Mucosa of rectum (tissue), 2 donors: ENCODE measurements around the gene USB1.

ENCODE experiments used
- H3K27ac ChIP-seq, 2 donors: one replicate each; pipeline ENCODE4 v1.7.0; 2013; ENCODE audit warnings: inconsistent platforms in 2 of 2, low read depth in 2 of 2, low read length in 2 of 2
- H3K27me3 ChIP-seq, 2 donors: one replicate each; pipeline ENCODE4 v1.7.0; 2013; ENCODE audit warnings: low read length in 2 of 2; ENCODE audit not compliant: control insufficient read depth in 2 of 2, insufficient read depth in 2 of 2
- H3K36me3 ChIP-seq, 2 donors: one replicate each; pipeline ENCODE4 v1.7.0; 2013; ENCODE audit warnings: low read length in 2 of 2; ENCODE audit not compliant: control insufficient read depth in 2 of 2, insufficient read depth in 2 of 2
- H3K4me1 ChIP-seq, 2 donors: one replicate each; pipeline ENCODE4 v1.7.0; 2013; ENCODE audit warnings: low read length in 2 of 2, mild to moderate bottlenecking in 1 of 2; ENCODE audit not compliant: control insufficient read depth in 2 of 2, insufficient read depth in 2 of 2
- H3K4me3 ChIP-seq, 2 donors: one replicate each; pipeline ENCODE4 v1.7.0; 2013; ENCODE audit warnings: low read length in 2 of 2
- H3K9ac ChIP-seq, 2 donors: one replicate each; pipeline ENCODE4 v1.7.0; 2013; ENCODE audit warnings: low read length in 2 of 2, low read depth in 1 of 2, mild to moderate bottlenecking in 1 of 2
- H3K9me3 ChIP-seq, 2 donors: one replicate each; pipeline ENCODE4 v1.7.0; 2013; ENCODE audit warnings: low read length in 2 of 2; ENCODE audit not compliant: control insufficient read depth in 2 of 2
- donor health status: healthy.
- donor health status: Normal muscosa, but diverticular disease.

USB1 gene

DNA sequence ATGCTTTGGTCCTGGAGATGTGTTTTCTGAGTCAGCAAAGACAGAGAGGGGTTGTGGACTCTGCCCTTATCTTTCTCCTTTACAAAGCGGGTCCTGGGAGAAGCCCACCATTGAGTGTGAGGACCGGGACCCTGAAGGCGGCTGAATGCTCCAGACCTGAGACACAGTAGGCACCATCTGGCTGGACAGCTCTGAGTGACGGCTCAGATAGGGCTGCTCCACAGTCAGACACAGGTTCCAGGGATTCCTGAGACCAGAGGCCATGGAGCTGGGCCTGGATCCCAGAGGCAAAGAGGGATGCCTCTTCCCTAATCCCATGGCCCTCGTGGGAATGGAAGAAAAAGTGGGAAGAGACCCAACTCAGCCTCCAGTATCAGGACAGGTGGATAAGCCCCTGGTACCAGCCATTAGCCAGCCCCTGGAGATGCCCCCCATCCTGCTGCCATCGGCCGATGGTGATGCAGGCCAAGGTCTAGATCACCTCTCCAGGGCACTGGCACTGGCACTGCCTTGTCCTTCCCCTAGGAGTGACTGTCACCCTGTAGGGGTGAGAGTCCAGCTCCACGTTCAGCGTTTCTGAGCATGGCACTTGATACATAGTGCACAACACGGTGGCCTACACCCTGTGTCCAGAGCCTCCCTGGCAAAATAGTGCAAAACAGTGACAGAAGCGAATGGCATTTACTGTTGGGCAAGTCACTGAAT is 29.1 kb downstream of the USB1 start:
- peaks cover 17 to 31% of the 10 kb centered on the region in 2 donors for H3K4me1 ChIP-seq
- H3K9me3 ChIP-seq: no peaks in the 10 kb centered on the region
- no peak overlapping the region for H3K4me3 ChIP-seq
- H3K27me3 ChIP-seq: no peaks in the 10 kb centered on the region
- H3K27ac ChIP-seq: no peak overlapping the region
- no peak overlapping the region for H3K9ac ChIP-seq
- peaks cover 3 to 6% of the 10 kb centered on the region in 2 donors for H3K36me3 ChIP-seq

DNA sequence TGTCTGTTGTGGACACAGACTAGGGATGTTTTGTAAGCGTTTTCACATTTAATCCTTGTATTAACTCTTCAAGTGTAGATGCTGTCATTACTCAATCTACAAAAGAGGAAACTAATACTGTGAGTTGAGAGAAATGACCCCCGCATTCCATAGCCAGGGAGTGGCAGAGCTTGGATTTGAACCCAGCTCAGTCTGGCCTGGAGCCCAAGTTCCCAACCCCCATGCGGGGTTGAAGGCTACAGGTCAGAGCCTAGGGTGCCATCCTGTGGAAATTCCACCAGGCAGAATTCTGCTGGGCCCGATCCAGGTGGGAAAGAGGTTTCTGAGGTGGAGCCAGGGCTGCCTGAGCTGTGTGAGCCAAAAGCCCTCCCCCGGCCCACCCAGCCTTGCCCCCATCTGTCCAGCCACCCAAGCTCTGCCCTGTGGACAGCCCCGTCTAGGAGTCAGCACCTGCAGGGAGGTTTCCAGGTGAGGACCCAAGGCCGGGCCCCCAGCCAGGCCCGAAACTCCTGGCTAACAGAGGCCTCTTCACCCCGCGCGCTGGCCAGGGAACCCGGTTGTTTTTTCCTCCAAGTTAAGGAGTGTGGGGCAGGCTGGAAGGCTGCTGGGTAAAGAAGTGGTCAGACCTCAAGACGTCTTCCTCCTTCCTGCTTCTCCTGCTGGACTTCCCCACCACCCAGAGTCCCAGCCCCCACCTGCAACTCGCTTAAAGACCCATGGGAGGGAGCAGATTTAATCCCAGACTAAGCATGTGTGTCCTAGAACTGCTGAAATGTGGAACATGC is 30.0 kb downstream of the USB1 start:
- Histone ChIP-seq H3K27ac (no peak overlapping the region), H3K4me3 (no peak overlapping the region), H3K9ac (no peak overlapping the region), H3K27me3 (no peaks in the 10 kb centered on the region), H3K4me1 (peaks cover 15 to 30% of the 10 kb centered on the region in 2 donors), H3K36me3 (peaks cover 3 to 6% of the 10 kb centered on the region in 2 donors), H3K9me3 (no peaks in the 10 kb centered on the region)

DNA sequence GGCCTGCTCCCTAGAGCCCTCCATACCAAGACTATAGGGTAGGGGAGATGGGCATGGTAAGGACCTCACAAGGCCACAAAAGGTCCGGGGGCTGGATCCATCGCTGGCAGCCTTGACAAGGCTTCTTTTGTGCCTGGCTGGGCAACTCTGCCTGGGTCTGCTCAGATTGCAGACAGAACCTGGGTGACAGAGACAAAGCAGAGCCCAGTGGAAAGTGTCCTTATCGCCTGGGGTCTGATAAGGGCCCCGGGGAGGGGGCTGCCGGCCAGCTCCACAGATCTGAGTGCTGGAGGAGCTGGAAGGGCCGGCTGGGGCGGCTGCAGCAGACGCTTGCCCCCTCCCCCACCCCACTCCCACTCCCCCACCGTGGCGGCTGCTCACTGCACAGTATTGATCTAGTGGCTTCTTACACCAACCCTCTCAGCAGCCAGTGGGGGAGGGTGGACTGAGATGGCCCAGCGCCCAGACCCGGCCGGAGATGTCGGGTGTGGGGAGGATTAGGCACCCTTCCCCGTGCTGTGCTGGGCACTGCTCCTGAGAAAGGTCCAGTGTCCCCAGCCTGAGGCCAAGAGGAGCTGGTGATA is 31.6 kb downstream of the USB1 start:
- Histone ChIP-seq H3K36me3 (peaks cover 10 to 11% of the 10 kb centered on the region in 2 donors), H3K9me3 (no peaks in the 10 kb centered on the region), H3K9ac (no peak overlapping the region), H3K27me3 (no peaks in the 10 kb centered on the region), H3K4me3 (no peak overlapping the region), H3K27ac (no peak overlapping the region), H3K4me1 (peaks cover 15 to 29% of the 10 kb centered on the region in 2 donors)

DNA sequence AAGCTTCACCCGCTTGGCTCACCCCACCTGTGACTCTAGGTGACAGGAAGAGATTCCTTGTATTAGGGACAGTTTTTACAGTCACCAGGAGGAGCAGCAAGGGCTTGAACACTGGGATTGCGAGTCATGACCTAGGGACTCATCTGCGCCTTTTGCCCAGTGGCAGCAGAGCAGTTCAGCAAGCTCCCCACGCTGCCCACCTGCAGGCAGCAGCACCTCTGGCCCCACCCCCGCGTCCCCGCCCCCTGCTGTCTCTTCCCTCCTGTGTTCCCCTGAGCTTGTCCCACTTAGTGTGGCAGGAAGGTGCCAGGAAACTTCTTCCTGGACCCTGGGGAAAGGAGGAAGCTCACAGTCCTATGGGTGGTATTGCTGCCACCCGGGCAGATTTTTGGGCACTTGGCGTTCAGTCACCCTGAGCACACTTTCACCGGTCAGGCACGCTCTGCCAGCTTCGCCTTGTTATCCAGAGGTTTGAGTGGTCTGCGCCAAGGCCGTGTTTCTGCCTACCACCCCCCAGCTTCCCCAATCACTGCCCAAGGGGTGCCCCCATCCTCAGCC is 33.0 kb downstream of the USB1 start:
- H3K4me1 ChIP-seq: peaks cover 1 to 15% of the 10 kb centered on the region in 2 donors
- peaks cover 19% of the 10 kb centered on the region in 2 donors for H3K36me3 ChIP-seq
- H3K9ac ChIP-seq: no peak overlapping the region
- no peak overlapping the region for H3K27ac ChIP-seq
- no peaks in the 10 kb centered on the region for H3K9me3 ChIP-seq
- no peak overlapping the region for H3K4me3 ChIP-seq
- H3K27me3 ChIP-seq: no peaks in the 10 kb centered on the region

DNA sequence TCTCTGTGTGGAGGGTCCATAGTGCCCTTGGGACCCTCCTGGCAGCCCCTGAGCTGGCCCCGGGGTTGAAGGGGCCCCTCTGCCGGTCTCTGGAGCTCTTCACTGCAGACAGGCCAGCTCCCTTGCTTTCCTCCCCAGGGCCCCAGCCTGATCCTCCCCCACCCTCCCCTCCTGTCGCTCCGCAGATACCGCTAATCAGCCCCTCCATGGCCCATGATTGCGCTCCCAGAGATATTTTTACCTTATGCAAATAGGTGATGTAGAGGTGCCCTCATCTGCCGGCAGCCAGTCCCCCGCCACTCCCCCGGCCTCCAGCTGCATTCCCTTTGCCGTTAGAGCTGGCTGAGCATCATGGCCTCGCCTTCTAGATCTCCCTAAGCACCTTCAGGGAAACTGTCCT is 33.6 kb downstream of the USB1 start:
- Histone ChIP-seq H3K27ac (no peak overlapping the region), H3K9me3 (no peaks in the 10 kb centered on the region), H3K27me3 (no peaks in the 10 kb centered on the region), H3K4me3 (no peak overlapping the region), H3K4me1 (peaks cover 0 to 10% of the 10 kb centered on the region in 2 donors), H3K9ac (no peak overlapping the region), H3K36me3 (peaks cover 21 to 23% of the 10 kb centered on the region in 2 donors)

DNA sequence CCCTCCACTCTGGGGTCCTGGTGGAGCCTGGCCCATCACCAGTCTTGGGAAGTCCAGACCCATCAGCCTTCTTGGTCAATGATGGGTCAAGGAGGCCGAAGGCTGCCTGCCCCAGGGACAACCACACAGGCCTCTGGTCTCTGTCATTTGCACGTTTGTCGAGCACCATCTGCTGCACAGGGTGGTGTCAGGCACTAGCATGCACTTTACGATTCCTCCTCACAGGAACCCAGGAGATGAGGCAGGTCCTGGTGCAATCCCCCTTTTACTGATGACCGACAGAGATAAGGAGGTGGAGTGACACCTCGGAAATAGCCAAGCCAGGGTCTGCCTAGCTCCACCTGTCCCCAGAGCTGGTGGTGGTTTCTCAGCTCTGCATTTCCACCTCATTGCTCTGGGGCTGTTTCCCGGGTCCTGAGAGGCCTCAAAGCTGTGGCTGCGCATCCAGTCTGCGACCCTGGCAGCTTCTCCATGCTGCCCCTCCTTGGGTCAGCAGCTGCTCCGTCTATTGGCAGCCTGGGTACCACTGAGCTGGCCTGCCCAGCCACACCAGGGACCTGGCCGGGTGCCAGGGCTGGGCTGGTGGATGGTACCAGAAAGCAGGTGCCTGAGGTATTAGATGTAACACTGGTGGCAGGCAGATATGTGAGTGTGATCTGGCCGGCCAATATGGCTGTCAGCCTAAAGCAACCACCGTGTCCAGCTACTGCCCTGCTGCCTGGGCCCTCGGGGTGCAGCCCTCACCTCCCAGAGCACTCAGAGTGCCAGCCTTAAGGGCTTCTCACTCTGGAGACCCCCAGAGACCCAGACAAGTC is 34.4 kb downstream of the USB1 start:
- Histone ChIP-seq H3K27me3 (no peaks in the 10 kb centered on the region), H3K36me3 (peaks cover 27% of the 10 kb centered on the region in 2 donors), H3K9ac (no peak overlapping the region), H3K27ac (no peak overlapping the region), H3K9me3 (no peaks in the 10 kb centered on the region), H3K4me1 (peaks cover 0 to 3% of the 10 kb centered on the region in 2 donors), H3K4me3 (no peak overlapping the region)

DNA sequence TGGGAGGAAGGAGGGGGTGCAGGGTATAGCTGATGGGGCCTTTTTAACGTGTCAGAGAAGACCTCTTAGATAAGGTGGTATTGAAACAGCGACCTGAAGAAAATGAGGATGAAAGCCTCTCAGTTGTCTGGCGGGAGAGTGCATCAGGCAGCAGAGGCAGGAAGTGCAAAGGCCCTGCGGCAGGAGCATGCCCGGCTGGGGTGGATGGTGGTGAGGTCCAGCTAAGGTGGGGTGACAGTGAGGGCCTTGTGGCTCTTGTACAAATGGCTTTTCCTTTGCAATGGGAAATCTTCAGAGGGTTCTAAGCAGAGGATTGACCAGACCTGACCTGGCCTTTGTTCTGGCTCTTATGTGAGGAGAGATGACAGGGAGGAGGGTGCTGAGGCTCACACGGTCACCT is 35.7 kb downstream of the USB1 start:
- peaks cover 31 to 36% of the 10 kb centered on the region in 2 donors for H3K36me3 ChIP-seq
- no peak overlapping the region for H3K4me3 ChIP-seq
- H3K4me1 ChIP-seq: no peaks in the 10 kb centered on the region
- H3K27ac ChIP-seq: no peak overlapping the region
- no peaks in the 10 kb centered on the region for H3K9me3 ChIP-seq
- no peak overlapping the region for H3K9ac ChIP-seq
- no peaks in the 10 kb centered on the region for H3K27me3 ChIP-seq

DNA sequence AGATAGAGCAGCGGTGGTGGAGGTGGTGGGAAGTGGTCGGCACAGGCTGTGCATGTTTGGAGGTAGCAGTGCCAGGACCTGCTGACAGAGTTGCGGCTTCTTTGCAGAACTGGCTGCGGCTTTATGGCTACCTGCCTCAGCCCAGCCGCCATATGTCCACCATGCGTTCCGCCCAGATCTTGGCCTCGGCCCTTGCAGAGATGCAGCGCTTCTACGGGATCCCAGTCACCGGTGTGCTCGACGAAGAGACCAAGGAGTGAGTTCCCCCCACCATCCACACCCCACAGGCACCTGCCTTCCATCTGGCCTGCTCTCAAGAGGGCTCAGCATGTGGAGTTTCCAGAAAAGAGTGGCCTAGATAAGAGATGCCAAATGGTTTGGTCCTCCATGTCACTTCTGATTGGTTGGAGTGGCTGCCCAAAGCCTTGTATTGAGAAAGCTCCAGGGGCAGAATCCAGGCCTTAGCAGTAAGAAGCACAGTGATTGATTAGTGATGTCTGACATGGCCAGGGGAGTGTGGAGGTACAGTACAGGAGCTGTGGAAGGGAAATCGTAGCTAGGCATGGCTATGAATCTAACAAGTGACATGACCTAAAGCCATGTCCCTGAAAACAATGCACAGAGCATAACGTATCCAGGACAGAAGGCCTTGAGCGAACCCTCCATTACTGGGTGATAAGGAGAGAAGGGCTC is 36.3 kb downstream of the USB1 start:
- peaks cover 37 to 41% of the 10 kb centered on the region in 2 donors for H3K36me3 ChIP-seq
- no peak overlapping the region for H3K4me3 ChIP-seq
- H3K9ac ChIP-seq: no peak overlapping the region
- no peak overlapping the region for H3K27ac ChIP-seq
- no peaks in the 10 kb centered on the region for H3K27me3 ChIP-seq
- no peaks in the 10 kb centered on the region for H3K4me1 ChIP-seq
- H3K9me3 ChIP-seq: no peaks in the 10 kb centered on the region

DNA sequence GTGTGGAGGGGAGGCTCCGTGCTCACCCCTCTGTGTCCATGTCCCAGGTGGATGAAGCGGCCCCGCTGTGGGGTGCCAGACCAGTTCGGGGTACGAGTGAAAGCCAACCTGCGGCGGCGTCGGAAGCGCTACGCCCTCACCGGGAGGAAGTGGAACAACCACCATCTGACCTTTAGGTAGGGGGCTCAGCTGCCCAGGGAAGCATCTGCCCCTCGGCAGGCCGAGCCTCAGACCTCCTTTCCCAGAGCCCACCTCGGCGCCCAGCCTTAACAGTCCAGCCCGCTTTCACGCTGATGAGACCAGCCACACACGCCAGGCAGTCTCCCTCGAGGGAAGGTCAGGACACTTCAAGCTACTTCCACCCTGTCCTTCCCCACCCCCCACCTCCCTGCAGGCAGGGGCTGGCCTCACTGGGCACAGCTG is 37.0 kb downstream of the USB1 start:
- Histone ChIP-seq H3K4me3 (no peak overlapping the region), H3K9ac (no peak overlapping the region), H3K4me1 (no peaks in the 10 kb centered on the region), H3K9me3 (no peaks in the 10 kb centered on the region), H3K27ac (no peak overlapping the region), H3K36me3 (peaks cover 43% of the 10 kb centered on the region in 2 donors), H3K27me3 (no peaks in the 10 kb centered on the region)
